NT2/D1 (cell line): ENCODE measurements around the gene NPL.

Experiments
- SUZ12 ChIP-seq: IDR thresholded peaks from 2 replicates; pipeline ENCODE4 v1.6.1; 2011; ENCODE audit not compliant: insufficient read length, insufficient read depth; ENCODE audit errors: extremely low read depth
- YY1 ChIP-seq: IDR thresholded peaks from 2 replicates; pipeline ENCODE4 v1.6.1; 2011; ENCODE audit not compliant: insufficient read length, insufficient read depth
- ZNF274 ChIP-seq: IDR thresholded peaks from 2 replicates; pipeline ENCODE4 v1.6.1; 2011; ENCODE audit warnings: mild to moderate bottlenecking, low read depth, low read length

- TF ChIP-seq ZNF274: no peak
- no peak for TF ChIP-seq SUZ12
- no peak for TF ChIP-seq YY1
Measured at GRCh38 chr1:182791281-182792179, 2.0 kb downstream of the NPL start.
